ENCODE measurements around the gene REL. TPM values are rescaled to one million over a fixed set of nuclear protein-coding genes. Genes with fewer than 3 reads are reported as not detected.

The REL gene
- total RNA-seq, 2 experiments from 2014 or later = 49.9 to 81.1 TPM

DNA sequence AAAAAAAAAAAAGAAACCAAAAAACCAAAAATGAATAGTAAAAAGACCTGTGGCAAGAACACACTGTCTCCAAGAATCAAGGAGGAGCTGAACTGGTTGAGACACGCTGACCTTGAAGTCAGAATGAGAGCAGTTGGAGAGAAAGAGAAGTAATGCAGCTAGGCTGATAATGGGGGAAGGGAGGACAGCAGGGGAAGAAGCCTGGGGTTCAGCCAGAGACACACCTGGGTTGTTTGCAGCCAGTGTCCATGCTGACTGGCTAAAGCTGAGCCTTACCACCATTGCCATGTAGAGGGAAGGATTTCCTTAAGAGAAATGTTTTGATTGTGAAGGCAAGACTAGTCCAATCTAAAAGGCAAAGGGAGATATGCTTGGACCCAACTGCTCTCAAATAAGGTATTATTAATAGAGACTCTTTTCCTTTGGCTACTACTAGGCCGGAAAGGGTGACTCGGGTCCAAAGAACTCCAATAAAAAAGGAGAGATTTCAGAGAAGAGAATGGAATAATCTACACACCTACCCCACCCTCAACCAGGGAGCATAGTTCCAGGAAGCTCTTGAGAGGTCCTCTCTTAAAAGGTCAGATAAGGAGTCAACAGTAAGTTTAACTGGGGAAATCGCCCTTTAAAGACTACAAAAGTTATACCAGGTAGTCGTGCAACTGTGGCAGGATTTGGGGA is 25.2 kb upstream of the REL start:
- no peak for TF ChIP-seq EZH2phosphoT487 (IDR thresholded peaks at IDR 0.05; ENCODE audit: borderline replicate concordance, low read depth, low read length)
- TF ChIP-seq, protein P1, sequence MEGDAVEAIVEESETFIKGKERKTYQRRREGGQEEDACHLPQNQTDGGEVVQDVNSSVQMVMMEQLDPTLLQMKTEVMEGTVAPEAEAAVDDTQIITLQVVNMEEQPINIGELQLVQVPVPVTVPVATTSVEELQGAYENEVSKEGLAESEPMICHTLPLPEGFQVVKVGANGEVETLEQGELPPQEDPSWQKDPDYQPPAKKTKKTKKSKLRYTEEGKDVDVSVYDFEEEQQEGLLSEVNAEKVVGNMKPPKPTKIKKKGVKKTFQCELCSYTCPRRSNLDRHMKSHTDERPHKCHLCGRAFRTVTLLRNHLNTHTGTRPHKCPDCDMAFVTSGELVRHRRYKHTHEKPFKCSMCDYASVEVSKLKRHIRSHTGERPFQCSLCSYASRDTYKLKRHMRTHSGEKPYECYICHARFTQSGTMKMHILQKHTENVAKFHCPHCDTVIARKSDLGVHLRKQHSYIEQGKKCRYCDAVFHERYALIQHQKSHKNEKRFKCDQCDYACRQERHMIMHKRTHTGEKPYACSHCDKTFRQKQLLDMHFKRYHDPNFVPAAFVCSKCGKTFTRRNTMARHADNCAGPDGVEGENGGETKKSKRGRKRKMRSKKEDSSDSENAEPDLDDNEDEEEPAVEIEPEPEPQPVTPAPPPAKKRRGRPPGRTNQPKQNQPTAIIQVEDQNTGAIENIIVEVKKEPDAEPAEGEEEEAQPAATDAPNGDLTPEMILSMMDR (conservative IDR thresholded peaks at IDR 0.05; ENCODE audit: low read length) = no peak
- BruUV-seq (replicated peaks) = no TSS peak
- intact Hi-C loops (cut with micrococcal nuclease; ENCODE audit: unreplicated experiment) = no loop called here
- H2AFZ ChIP-seq (ENCODE audit: low read length) = peak overlapping the region; percentile 13; the same call in 1 of the 2 replicates
- no peaks in the 10 kb centered on the region for H3K36me3 ChIP-seq (ENCODE audit: insufficient read depth, low read length)
- peaks cover 10% of the 10 kb centered on the region for H3K4me1 ChIP-seq (ENCODE audit: insufficient read depth, low read length, poor library complexity, severe bottlenecking)
- no peak overlapping the region for H3K27ac ChIP-seq (ENCODE audit: low read depth, low read length, poor library complexity, severe bottlenecking)
- DNase-seq (ENCODE audit: low spot score) = no peak
- no peak overlapping the region for H3K4me2 ChIP-seq (ENCODE audit: low read length)
- H4K20me1 ChIP-seq (ENCODE audit: insufficient read depth, low read length) = no peaks in the 10 kb centered on the region
- no peaks in the 10 kb centered on the region for H3K9me2 ChIP-seq (ENCODE audit: insufficient read depth, low read length)
- H3K9me3 ChIP-seq (ENCODE audit: low read length) = no peaks in the 10 kb centered on the region
- H3K4me3 ChIP-seq (ENCODE audit: low read depth, low read length, poor library complexity, severe bottlenecking) = no peak overlapping the region
- POLR2A ChIA-PET = no interaction called here
- CTCF ChIA-PET (ENCODE audit: unreplicated experiment) = no interaction called here
- H3K79me2 ChIP-seq (ENCODE audit: insufficient read depth, low read depth, low read length) = no peaks in the 10 kb centered on the region

DNA sequence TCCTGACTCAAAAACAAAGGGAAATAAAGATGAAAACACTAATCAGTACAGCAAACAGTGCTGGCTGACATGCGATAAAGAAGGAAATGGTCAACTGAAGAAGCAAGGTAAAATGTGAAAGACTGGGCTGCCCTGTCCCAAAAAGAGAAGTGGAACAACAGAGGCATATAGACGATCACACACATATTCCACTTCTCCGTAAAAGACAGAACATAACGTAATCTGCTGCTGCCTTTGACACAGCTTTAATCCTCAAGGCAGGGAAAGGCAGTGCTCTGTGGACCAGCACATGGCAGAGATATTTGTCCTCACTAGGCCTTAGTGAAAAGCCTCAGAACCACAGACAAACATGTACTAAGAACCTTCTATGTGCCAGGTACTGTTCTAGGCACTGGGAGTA is 24.3 kb upstream of the REL start:
- intact Hi-C loops (cut with micrococcal nuclease; ENCODE audit: unreplicated experiment) = no loop called here
- TF ChIP-seq EZH2phosphoT487 (IDR thresholded peaks at IDR 0.05; ENCODE audit: borderline replicate concordance, low read depth, low read length) = no peak
- TF ChIP-seq, protein P1 (conservative IDR thresholded peaks at IDR 0.05; ENCODE audit: low read length) = no peak
- Histone ChIP-seq H3K9me3 (ENCODE audit: low read length) (no peaks in the 10 kb centered on the region), H3K4me2 (ENCODE audit: low read length) (no peak overlapping the region), H3K4me3 (ENCODE audit: low read depth, low read length, poor library complexity, severe bottlenecking) (no peak overlapping the region), H2AFZ (ENCODE audit: low read length) (peak overlapping the region; percentile 13; the same call in 1 of the 2 replicates), H3K9me2 (ENCODE audit: insufficient read depth, low read length) (no peaks in the 10 kb centered on the region), H3K27ac (ENCODE audit: low read depth, low read length, poor library complexity, severe bottlenecking) (no peak overlapping the region), H3K4me1 (ENCODE audit: insufficient read depth, low read length, poor library complexity, severe bottlenecking) (peaks cover 10% of the 10 kb centered on the region), H4K20me1 (ENCODE audit: insufficient read depth, low read length) (no peaks in the 10 kb centered on the region), H3K36me3 (ENCODE audit: insufficient read depth, low read length) (no peaks in the 10 kb centered on the region), H3K79me2 (ENCODE audit: insufficient read depth, low read depth, low read length) (no peaks in the 10 kb centered on the region)
- no peak for DNase-seq (ENCODE audit: low spot score)
- ChIA-PET POLR2A (no interaction called here), CTCF (ENCODE audit: unreplicated experiment) (no interaction called here)
- BruUV-seq (replicated peaks) = no TSS peak

DNA sequence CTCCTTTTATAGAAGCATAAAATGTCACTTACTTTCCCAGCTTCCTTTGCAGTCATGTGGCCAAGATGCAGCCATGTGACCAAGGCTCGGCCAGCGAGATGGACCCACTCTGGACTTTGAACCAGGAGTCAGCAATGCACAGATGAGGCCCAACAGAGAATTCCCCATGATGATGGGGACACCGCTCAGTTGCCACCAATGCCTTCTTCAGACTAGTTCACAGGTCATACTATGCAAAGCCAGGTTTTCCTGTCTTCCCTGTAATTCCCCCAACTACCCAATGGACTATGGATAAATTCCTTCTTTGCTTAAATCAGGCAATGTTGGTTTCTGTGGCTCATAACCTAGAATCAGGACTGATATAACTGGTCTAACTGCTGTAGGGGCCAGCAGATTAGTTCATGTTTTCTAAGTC is 22.5 kb upstream of the REL start:
- TF ChIP-seq EZH2phosphoT487 (IDR thresholded peaks at IDR 0.05; ENCODE audit: borderline replicate concordance, low read depth, low read length) = no peak
- TF ChIP-seq, protein P1 (conservative IDR thresholded peaks at IDR 0.05; ENCODE audit: low read length) = no peak
- no peak overlapping the region for H3K4me3 ChIP-seq (ENCODE audit: low read depth, low read length, poor library complexity, severe bottlenecking)
- no peak overlapping the region for H2AFZ ChIP-seq (ENCODE audit: low read length)
- no peaks in the 10 kb centered on the region for H4K20me1 ChIP-seq (ENCODE audit: insufficient read depth, low read length)
- no peaks in the 10 kb centered on the region for H3K9me3 ChIP-seq (ENCODE audit: low read length)
- H3K27ac ChIP-seq (ENCODE audit: low read depth, low read length, poor library complexity, severe bottlenecking) = no peak overlapping the region
- DNase-seq (ENCODE audit: low spot score) = no peak
- H3K36me3 ChIP-seq (ENCODE audit: insufficient read depth, low read length) = no peaks in the 10 kb centered on the region
- H3K9me2 ChIP-seq (ENCODE audit: insufficient read depth, low read length) = no peaks in the 10 kb centered on the region
- ChIA-PET CTCF (ENCODE audit: unreplicated experiment) (no interaction called here), POLR2A (interaction anchor here (0.8 kb wide), 1 partner anchor 10 kb away, joined by 3 read pairs; no protein-coding TSS in a partner anchor)
- H3K4me2 ChIP-seq (ENCODE audit: low read length) = no peak overlapping the region
- no TSS peak for BruUV-seq (replicated peaks)
- peaks cover 19% of the 10 kb centered on the region for H3K4me1 ChIP-seq (ENCODE audit: insufficient read depth, low read length, poor library complexity, severe bottlenecking)
- intact Hi-C loops (cut with micrococcal nuclease; ENCODE audit: unreplicated experiment) = no loop called here
- H3K79me2 ChIP-seq (ENCODE audit: insufficient read depth, low read depth, low read length) = no peaks in the 10 kb centered on the region

All from OCI-LY7 (cell line).